ENCODE data around the gene TM4SF18.

Gene TM4SF18

DNA sequence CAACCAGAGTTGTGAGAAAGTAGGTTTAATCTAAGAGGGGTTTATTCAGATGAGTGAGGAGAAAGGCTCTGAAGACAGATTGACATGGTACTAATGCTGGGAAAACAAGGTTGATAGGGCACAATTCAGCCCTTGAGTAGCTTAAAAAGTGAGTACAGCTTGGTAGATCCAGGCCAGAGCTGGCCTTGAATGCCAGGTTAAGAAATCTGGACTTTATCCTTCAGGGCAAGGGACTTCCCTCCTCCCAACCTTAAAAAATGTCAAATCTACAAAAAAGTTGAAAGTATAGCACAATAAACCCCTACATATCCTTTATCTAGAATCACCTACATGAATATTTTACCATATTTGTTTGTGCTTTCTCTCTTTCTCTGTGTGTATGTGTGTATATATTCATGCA lies 7.9 kb downstream of the TM4SF18 start:
- DNase-seq = no peak

- DNase-seq = no peak
Measured at GRCh38 chr3:149324332-149324731, 9.1 kb downstream of the TM4SF18 start.

DNA sequence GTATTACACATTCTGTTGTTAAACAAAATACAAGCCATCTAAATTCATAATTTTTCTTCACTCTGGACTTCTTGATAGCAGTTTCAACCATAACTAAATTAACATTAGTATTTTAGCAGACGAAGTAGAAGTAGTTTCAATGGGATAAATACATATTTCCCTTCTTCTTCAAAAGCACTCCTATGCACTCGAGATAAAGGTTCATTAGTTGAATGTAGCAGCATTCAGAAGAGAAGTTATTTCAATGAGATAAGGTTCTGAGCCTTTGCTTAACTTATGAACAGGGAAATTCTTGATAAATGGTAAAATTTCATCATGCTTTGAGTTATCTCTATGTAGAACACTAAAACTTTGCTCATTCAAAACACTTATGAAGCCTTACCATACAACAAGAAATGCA lies 11.8 kb downstream of the TM4SF18 start:
- DNase-seq = no peak

DNA sequence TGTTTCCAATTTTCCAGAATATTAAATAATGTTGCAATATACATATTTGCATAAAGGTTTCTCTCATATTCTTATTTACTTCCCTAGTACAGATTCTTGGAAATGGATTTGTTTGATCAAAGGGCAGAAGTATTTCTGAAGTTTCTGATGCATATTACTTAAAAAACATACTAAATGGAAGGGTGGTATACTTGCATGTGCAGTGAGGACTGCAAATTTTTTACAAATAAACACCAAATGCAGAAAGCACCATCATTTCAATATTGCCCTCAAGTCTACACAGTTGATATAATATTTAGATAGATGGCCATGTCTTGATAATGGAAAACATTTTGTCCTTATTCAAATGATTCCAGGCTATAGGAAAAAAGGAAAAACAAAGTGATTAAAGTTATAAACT lies 12.3 kb downstream of the TM4SF18 start:
- DNase-seq = no peak

DNA sequence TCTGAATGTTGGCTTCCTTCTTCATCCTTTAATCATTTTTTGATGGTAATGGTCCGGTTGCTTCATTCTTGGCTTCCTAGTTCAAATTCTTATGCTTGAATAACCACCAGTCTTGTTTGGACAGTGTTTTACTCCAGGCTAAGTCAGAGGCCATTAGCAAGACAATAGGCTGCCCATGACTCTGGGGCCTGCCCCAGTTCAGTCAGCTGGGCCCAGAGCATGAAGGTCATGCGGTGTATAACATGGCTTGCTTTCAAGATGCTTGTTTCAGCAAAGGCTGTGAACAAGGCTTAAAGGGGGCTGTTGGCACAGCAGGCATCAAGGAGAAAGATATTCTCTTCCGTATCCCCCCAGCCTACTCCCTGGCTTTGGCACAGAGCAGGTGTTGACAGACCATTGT lies 13.7 kb downstream of the TM4SF18 start:
- DNase-seq = no peak

GRCh38 chr3:149317072-149317471 lies 16.4 kb downstream of the TM4SF18 start:
- DNase-seq = peak in 1 of 3 experiments; percentile 44

GRCh38 chr3:149316437-149316836 lies 17.0 kb downstream of the TM4SF18 start:
- peak in 1 of 3 experiments; percentile 44 for DNase-seq

- no peak for DNase-seq
Measured at GRCh38 chr3:149315694-149316093, 17.7 kb downstream of the TM4SF18 start.

DNA sequence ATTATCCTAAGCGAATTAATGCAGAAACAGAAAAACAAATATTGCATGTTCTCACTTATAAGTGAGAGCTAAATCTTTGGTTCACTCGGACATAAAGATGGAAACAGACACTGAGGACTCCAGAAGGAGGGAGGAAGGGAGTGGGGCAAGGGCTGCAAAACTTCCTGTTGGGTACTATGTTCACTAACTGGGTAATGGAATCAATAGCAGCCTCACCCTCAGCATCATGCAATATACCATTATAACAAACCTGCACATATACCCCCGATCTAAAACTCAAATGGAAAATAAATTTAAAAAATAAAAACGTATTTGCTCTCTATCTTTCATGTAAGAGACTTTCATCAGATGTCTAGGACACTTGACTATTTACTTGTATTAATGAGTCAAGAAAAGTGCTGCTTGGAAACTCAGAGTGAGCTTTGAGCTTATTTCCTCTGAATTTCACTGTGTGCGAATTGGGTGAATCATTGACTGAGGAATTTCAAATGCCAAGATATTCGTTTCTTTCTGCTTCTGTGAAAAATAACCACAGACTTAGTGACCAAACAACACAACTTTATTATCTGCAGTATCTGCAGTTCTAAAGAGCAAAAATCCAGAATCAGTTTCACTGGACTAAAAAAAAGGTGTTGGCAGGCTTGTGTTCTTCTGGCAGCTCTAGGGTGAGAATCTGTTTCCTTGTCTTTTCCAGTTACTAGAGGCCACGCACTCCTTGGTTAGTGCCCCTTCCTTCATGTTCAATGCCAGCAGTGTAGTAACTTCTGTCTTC lies 18.4 kb downstream of the TM4SF18 start:
- DNase-seq = no peak

- no peak for DNase-seq
Measured at GRCh38 chr3:149313542-149313941, 19.9 kb downstream of the TM4SF18 start.

DNA sequence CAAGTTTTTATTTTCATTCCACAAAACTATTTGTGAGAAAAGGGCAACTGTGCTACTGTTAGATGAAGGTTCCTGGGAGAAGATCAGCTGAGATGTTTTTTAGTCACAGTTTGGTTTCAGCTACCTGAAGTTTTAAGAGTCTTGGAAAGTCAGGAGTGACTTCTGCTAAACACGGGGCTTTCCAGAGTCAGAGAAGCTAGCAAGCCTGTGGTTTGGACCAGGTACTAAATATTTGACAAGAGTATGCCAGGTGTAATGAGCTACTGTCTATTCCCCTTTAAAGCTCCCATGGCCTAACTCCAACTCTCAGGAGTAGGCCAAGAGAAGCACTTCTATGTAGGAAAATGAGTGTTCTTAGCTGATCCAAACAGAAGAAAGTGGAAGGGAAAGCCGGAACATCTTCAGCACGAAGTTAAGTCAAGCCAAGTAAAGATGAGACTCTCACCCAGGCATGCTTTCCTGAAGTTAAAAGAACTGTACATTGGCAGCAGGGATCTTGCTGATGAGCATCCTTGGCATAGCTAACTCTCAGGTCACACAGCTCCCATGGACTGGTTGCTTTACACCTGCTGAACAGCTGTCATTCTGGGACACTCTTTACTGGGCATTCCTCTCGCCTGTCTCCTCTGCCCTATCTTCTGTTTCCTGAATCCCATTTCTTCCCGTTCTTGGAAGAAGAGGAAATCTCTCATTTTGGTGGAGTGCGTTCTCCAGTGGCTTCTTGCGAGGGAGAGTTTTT lies 22.5 kb downstream of the TM4SF18 start:
- DNase-seq = no peak

- no peak for DNase-seq
Measured at GRCh38 chr3:149307435-149307783, 26.0 kb downstream of the TM4SF18 start.

GRCh38 chr3:149306751-149307434 lies 26.5 kb downstream of the TM4SF18 start:
- DNase-seq = no peak

DNA sequence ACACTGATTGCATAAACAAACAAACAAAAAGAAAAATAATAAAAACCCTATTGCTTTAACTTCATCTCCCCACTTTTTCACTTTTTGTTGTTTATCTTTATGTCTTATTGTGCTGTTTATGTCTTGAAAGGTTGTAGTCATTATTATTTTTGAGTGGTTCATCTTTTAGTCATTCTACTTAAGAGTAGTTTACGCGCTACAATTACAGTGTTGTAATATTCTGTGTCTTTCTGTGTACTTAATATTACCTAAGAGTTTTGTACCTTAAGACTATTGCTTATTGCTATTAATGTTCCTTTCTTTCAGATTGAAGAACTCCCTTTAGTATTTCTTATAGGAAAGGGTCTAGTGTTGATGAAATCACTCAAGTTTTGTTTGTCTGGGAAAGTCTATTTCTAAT lies 28.1 kb downstream of the TM4SF18 start:
- no peak for DNase-seq

DNA sequence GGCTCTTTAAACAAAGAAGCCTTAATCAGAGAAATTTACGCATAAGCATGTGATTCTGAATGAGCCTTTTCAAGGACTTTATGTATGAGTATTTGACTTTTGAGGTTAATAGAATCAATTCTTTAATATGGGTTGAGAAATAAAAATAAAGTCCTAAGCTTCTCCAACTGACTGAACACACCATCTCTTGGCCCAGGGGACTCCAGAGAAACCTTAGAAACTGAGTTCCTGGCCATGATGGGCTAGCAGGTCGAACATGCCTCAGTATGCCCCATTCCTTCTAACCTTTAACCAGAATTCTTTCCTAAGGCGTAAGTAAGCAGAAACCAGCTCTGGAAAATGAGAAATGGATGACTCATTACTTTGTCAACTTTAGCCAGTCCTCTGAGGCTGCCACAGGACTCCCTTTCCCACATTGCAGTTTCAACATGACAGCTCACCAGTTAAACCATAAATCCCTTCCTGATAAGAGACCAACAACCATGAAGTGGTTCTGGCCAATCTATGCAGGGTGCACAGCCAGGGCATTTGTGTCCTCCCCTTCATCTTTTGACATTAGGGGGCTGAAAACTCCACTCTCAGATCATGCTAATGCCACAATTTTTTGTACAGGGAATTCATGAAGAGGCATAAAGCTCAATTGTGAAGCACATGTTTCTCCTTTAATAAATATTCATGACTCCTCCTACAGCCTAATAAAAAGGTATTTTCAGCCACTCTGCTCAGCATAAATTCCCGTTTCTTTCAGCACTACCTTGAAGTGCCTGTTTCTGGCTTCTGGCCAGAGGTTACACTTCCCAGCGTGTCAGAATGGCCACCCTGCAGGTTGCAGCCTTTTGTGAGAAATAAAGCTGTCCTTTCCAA lies 33.3 kb downstream of the TM4SF18 start:
- peak; percentile 28 to 89 (median 49) for DNase-seq

- DNase-seq = no peak
Measured at GRCh38 chr3:149296972-149297371, 36.5 kb downstream of the TM4SF18 start.

DNA sequence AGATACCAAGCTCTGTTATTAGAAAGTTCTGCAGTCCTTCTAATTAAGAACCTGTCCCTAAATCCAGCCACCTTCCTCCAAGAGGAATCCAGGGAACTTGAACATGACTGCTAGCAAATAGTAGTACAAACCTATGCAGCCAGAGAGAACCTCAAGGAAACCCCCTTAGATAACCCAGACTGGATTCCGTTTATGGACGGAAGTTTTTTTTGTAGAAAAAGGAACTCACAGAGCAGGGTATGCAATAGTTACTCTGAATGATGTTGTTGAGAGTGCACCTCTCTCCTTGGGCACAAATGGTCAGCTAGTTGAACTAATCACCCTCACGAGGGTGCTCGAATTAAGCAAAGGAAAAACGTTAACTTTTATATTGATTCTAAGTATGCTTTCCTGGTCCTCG lies 40.8 kb downstream of the TM4SF18 start:
- no peak for DNase-seq

GRCh38 chr3:149291178-149291577 lies 42.3 kb downstream of the TM4SF18 start:
- DNase-seq = peak in 1 of 3 experiments; percentile 13

GRCh38 chr3:149288655-149289054 lies 44.8 kb downstream of the TM4SF18 start:
- no peak for DNase-seq

- no peak for DNase-seq
Measured at GRCh38 chr3:149284034-149284433, 49.4 kb downstream of the TM4SF18 start.

DNA sequence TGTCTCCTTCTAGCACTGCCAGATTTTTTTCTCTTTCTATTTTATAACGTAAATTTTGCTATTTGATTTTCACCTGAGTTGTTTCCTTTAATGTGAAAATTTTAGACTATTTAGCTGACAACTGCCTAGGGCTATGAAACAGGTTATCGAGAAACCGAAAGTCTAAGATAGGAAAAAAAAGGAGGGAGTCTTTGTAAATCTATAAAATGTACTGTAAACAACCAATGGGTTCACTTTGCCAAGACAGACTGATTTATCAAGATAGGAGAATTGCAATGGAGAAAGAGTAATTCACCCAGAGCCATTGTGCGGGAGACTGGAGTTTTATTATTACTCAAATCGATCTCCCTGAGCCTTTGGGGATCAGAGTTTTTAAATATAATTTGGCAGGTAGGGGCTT lies 50.0 kb downstream of the TM4SF18 start:
- no peak for DNase-seq

GRCh38 chr3:149282836-149283235 lies 50.6 kb downstream of the TM4SF18 start:
- peak in 1 of 3 experiments; percentile 35 for DNase-seq

DNA sequence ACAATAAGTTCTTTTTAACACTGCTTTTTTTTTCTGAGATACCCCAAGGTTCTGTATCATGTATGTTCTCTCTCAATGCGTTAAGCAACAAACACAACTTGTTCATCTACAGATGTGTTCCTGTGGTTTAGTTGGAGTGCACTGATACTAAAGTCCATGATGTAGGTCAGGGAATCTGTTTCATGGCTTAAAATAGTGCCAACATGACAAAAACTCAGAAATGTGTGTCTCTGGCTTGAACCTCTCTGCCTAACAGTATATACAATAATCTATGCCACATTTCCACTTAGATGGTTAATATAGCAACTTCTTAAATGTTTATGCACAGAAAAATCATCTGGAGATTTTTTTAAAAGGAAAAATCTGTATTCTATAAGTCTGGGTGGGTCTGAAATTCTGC lies 51.1 kb downstream of the TM4SF18 start:
- no peak for DNase-seq

Measured in NCI-H1417 (cell line).